ENCODE results near the gene GLCCI1.

GLCCI1 gene

DNA sequence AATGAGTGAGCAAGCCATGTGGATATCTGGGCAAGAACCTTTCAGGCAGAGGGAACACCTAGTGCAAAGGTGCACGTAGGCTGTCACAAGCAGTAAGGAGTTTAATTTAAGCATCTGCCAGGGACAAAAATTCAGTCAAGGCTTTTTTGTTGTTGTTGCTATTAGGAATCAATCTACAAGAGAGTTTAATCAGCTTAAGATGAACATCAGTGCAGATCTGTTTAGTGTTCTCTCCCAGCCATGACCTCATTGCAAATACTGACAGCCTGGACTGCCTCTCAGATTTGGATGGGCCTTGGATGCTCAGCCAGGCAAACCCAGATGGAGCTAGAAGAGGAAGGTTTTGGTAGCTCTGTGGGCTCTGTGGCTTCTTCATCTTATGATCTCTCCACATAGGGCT lies 3.3 kb upstream of the GLCCI1 start:
- no peak for DNase-seq (ENCODE audit: low read depth, low spot score)
- TF ChIP-seq, protein P1, sequence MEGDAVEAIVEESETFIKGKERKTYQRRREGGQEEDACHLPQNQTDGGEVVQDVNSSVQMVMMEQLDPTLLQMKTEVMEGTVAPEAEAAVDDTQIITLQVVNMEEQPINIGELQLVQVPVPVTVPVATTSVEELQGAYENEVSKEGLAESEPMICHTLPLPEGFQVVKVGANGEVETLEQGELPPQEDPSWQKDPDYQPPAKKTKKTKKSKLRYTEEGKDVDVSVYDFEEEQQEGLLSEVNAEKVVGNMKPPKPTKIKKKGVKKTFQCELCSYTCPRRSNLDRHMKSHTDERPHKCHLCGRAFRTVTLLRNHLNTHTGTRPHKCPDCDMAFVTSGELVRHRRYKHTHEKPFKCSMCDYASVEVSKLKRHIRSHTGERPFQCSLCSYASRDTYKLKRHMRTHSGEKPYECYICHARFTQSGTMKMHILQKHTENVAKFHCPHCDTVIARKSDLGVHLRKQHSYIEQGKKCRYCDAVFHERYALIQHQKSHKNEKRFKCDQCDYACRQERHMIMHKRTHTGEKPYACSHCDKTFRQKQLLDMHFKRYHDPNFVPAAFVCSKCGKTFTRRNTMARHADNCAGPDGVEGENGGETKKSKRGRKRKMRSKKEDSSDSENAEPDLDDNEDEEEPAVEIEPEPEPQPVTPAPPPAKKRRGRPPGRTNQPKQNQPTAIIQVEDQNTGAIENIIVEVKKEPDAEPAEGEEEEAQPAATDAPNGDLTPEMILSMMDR (IDR thresholded peaks at IDR 0.05; ENCODE audit: insufficient read depth, low read length, missing control alignments) = no peak
- no peak overlapping the region for H3K4me3 ChIP-seq (ENCODE audit: low read depth, low read length)
- ChIA-PET POLR2A (no interaction called here), CTCF (interaction anchor here (1.2 to 4.6 kb wide), 2 partner anchors 9 to 14 kb away, joined by 4 to 23 read pairs; no protein-coding TSS in a partner anchor)

DNA sequence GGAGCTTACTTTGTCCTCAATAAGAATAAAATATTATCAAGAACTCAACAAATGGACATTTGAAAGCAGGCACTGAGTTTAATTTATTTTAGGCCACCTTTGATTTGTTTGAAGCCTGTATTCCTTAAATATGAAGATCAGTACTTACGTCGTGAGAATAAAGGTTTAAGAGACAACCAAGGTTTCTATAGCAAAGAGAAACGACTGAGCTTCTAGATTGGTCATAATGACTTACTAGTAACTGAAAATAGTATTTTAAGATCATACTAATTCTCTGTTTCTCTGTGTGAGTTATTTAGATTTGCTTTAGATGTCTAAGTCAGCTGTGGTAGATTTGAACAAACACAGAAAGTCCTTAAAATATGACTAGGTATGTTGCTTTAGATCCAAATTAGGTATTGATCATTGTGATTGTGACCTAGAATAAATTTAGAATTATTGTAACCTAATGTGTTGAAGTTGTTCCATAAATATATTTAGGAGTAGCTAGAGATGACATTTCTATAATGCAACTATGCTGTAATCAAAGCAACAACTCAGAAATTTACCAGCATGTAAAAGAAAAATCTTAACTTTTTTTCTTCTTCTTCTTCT lies 2.4 kb upstream of the GLCCI1 start:
- TF ChIP-seq, protein P1 (IDR thresholded peaks at IDR 0.05; ENCODE audit: insufficient read depth, low read length, missing control alignments) = no peak
- ChIA-PET CTCF (interaction anchor here (0.8 to 4.6 kb wide), 4 partner anchors 10 to 24 kb away, joined by 3 to 23 read pairs (median 6); no protein-coding TSS in a partner anchor), POLR2A (no interaction called here)
- H3K4me3 ChIP-seq (ENCODE audit: low read depth, low read length) = no peak overlapping the region
- DNase-seq (ENCODE audit: low read depth, low spot score) = no peak

GRCh38 chr7:7967886-7968543 lies 581 bp upstream of the GLCCI1 start:
- H3K4me3 ChIP-seq (ENCODE audit: low read depth, low read length) = peak overlapping the region; percentile 82
- TF ChIP-seq, protein P1 (IDR thresholded peaks at IDR 0.05; ENCODE audit: insufficient read depth, low read length, missing control alignments) = no peak
- no peak for DNase-seq (ENCODE audit: low read depth, low spot score)
- ChIA-PET CTCF (interaction anchor here (1.3 to 4.6 kb wide), 3 partner anchors 9 to 11 kb away, joined by 4 to 23 read pairs (median 7); no protein-coding TSS in a partner anchor), POLR2A (interaction anchor here (0.6 kb wide), 1 partner anchor 126 kb away, joined by 4 read pairs; no protein-coding TSS in a partner anchor)

- peak overlapping the region; percentile 78 for H3K4me3 ChIP-seq (ENCODE audit: low read depth, low read length)
- POLR2A ChIA-PET = no interaction called here
- CTCF ChIA-PET = interaction anchor here (0.7 to 4.6 kb wide), 2 partner anchors 13 to 289 kb away, joined by 3 to 23 read pairs; no protein-coding TSS in a partner anchor
- TF ChIP-seq, protein P1 (IDR thresholded peaks at IDR 0.05; ENCODE audit: insufficient read depth, low read length, missing control alignments) = no peak
- DNase-seq (ENCODE audit: low read depth, low spot score) = no peak
These were observed 975 bp downstream of the GLCCI1 start for GRCh38 chr7:7969306-7970236.

- ChIA-PET POLR2A (interaction anchor here (0.7 kb wide), 1 partner anchor 12 kb away, joined by 3 read pairs; no protein-coding TSS in a partner anchor), CTCF (interaction anchor here (1.0 kb wide), 1 partner anchor 220 kb away, joined by 4 read pairs; no protein-coding TSS in a partner anchor)
- TF ChIP-seq, protein P1 (IDR thresholded peaks at IDR 0.05; ENCODE audit: insufficient read depth, low read length, missing control alignments) = no peak
- DNase-seq (ENCODE audit: low read depth, low spot score) = no peak
- H3K4me3 ChIP-seq (ENCODE audit: low read depth, low read length) = peak overlapping the region; percentile 78
These were observed 1.6 kb downstream of the GLCCI1 start for GRCh38 chr7:7970237-7970530.
